Raji (cell line): ENCODE results near the gene SIGMAR1.

ENCODE experiments used
- POLR2A ChIP-seq: IDR thresholded peaks from 2 replicates; pipeline ENCODE4 v1.6.1; 2011; ENCODE audit warnings: low read depth, low read length, control low read depth; ENCODE audit not compliant: insufficient read depth

The SIGMAR1 gene

DNA sequence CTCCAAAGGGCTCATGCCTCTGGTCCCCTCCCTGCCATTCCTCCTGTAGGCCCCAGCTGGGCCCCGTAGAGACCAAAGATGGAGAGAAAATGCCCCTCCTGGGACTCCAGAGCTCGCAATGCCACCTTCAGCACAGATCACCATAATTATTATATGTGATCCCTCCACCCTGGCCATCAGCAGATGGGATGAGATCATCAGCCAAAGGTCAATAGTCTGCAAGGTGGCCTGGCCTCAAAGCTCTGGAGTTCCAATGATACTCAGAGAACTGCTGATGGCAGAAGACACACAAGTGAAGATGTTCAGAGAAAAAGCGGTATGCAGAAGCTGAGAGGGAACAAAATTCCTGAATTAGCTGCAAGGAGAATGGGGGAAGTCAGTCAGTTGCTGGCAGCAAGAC, 30.7 kb downstream of the SIGMAR1 start:
- no peak for TF ChIP-seq POLR2A

DNA sequence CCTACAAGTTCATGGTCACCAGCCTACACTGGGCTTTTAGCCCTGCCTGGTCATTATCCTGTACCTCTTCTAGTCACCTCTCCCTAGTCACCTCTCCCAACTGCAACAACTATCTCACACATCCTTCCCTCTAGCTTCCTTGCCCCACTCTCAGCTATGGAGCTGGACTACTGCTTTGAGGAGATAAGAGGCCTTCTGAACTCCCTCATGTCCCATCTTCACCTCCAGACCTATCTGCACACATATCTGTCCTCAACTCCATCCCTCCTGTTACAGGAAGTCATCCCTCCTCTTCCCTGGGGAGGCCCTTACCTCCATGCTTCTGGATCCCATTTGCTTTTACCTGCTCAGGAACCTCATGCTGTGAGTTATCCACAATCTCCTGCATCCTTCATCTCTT, 31.4 kb downstream of the SIGMAR1 start:
- TF ChIP-seq POLR2A: no peak

DNA sequence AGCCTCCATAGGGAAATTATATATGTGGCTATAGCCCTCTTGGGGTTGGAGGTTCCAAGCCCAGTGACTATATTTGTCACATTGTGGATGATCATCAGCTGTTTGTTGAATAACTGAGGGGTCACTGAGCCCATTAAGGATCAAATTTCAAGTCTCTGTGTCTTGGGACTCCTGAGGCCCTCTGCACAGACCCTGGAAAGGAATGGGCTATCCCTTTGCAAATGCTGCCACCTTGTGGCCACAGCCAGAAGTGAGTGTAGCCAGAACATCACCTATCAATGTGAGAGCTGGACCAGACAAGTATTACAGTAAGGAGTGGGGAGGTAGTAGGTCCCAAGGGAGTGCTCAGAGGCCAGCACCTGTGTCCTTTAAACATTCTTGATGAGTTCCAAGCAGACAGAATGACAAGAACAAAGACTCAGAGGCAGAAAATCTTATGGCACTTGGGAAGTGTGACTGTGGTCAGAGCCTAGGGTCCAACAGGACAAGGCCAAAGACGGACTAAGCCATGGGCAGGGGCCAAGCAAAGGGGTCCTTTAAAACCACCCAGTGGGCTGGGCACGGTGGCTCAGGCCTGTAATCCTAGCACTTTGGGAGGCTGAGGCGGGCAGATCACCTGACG, 33.9 kb downstream of the SIGMAR1 start:
- TF ChIP-seq POLR2A: no peak

- no peak for TF ChIP-seq POLR2A
Measured at GRCh38 chr9:34601937-34602573, 35.5 kb downstream of the SIGMAR1 start.

- TF ChIP-seq POLR2A: no peak
Measured at GRCh38 chr9:34600908-34601307, 36.7 kb downstream of the SIGMAR1 start.

GRCh38 chr9:34599546-34599945, 38.0 kb downstream of the SIGMAR1 start:
- no peak for TF ChIP-seq POLR2A

GRCh38 chr9:34594177-34594576, 43.4 kb downstream of the SIGMAR1 start:
- TF ChIP-seq POLR2A: no peak

DNA sequence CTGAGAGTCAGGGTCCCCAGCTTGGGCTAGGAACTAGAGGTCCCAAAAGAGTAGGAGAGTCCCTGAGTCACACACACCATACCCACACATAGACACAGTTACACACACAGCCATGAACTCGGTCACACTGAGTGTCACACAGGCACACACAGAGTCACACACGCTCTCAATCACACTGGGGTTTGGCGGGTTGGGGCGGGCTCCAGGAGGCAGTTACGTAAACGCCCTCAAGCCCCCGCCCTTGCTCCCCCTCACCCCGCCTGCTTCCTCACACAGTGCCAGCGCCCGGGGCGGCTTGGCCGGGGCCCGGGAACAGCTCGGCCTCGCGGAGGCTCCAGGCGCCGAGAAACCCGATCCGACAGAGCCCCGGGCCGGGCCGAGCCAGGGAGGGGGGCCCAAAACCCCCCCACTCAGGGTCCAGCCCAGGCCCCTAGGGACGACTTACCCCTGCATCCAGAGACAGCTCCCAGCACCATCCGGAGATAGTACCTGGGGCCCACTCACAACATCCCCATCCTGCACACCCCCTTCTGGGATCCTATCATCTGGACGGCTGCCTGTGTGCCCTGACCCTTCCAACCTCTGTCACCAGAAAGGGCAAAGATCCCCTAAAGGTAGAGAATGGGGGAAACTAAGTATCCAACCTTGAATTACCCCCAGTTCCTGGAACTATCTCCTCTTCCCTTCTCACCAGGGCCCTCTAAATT, 44.5 kb downstream of the SIGMAR1 start:
- TF ChIP-seq POLR2A: no peak

GRCh38 chr9:34591917-34592866, 45.4 kb downstream of the SIGMAR1 start:
- no peak for TF ChIP-seq POLR2A

DNA sequence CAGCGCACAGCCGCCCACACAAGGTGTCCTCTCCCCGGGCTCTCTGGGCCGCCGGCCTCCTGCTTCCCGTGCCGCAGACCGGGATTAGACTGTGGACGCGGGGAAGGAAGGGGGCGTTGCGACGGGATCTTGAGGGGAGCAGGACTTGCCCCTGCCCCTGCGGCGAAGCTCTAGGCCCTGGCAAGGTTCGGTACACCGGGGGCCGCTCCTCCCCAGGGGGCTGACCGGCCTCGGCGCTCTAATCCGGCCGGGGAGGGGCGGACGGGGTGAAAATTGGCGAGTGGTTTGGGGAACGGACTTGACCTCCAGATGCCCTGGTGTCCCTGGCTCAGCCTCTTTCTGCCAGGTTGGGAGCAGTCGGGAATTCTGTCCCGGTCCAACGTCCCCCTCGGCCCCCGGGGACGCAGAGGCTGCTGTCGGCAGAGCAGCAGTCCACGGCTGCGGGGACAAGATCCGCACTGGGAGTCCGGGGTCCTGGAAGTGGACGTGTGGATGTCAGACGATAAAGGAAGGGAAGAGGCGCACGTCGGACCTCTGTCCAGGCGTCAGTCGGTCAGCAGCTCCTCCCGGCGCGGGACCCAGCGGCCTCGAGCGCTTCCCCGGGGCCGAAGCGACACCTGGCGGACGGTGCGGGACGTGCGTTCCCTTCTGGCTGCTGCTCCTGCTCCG, 46.2 kb downstream of the SIGMAR1 start:
- no peak for TF ChIP-seq POLR2A

- no peak for TF ChIP-seq POLR2A
Measured at GRCh38 chr9:34590381-34591247, 47.0 kb downstream of the SIGMAR1 start.

- no peak for TF ChIP-seq POLR2A
Measured at GRCh38 chr9:34589636-34590380, 47.8 kb downstream of the SIGMAR1 start, which contains the start of gene CNTFR. Gene CNTFR, minus strand, starts transcription at chr9:34589724. Its CDS starts 20,743 bp downstream, at chr9:34568981.
